Trophoblast cell (in vitro differentiated cells and primary cell): ENCODE data around the gene CD3G.

ENCODE experiments used
- DNase-seq, 2 donors: peaks; one replicate each; pipeline ENCODE4 v3.0.0-alpha.2; 2016
- H2AFZ ChIP-seq: 2 replicates; pipeline ENCODE4 v1.6.1; 2013; ENCODE audit warnings: low read length, moderate library complexity, mild to moderate bottlenecking; ENCODE audit not compliant: insufficient read depth, poor library complexity
- H2AK5ac ChIP-seq: 2 replicates; pipeline ENCODE4 v1.6.1; 2013; ENCODE audit warnings: mild to moderate bottlenecking, low read length
- H2BK120ac ChIP-seq: 2 replicates; pipeline ENCODE4 v1.6.1; 2013; ENCODE audit warnings: low read length, mild to moderate bottlenecking, moderate library complexity; ENCODE audit not compliant: insufficient read depth, poor library complexity
- H2BK12ac ChIP-seq: 2 replicates; pipeline ENCODE4 v1.6.1; 2013; ENCODE audit warnings: mild to moderate bottlenecking, low read length, moderate library complexity
- H2BK5ac ChIP-seq: 2 replicates; pipeline ENCODE4 v1.6.1; 2013; ENCODE audit warnings: low read length, low read depth, moderate library complexity, mild to moderate bottlenecking; ENCODE audit not compliant: poor library complexity
- H3K14ac ChIP-seq: 2 replicates; pipeline ENCODE4 v1.6.1; 2013; ENCODE audit warnings: mild to moderate bottlenecking, low read length
- H3K18ac ChIP-seq: 2 replicates; pipeline ENCODE4 v1.6.1; 2013; ENCODE audit warnings: mild to moderate bottlenecking, low read length
- H3K23ac ChIP-seq: 2 replicates; pipeline ENCODE4 v1.6.1; 2013; ENCODE audit warnings: low read length
- H3K27ac ChIP-seq: 2 replicates; pipeline ENCODE4 v1.5.1; 2013; ENCODE audit warnings: low read depth, mild to moderate bottlenecking, inconsistent platforms, low read length, moderate library complexity
- H3K27me3 ChIP-seq: 2 replicates; pipeline ENCODE4 v1.6.1; 2013; ENCODE audit warnings: inconsistent platforms, mild to moderate bottlenecking, low read length, moderate library complexity; ENCODE audit not compliant: insufficient read depth
- H3K36me3 ChIP-seq, 2 experiments: 1 replicate in 1 of 2; 2 replicates in 1 of 2; pipeline ENCODE4 v1.6.1; 2013; ENCODE audit warnings: low read length in 2 of 2, mild to moderate bottlenecking in 2 of 2, moderate library complexity in 1 of 2; ENCODE audit not compliant: insufficient read depth in 2 of 2, control insufficient read depth in 1 of 2
- H3K4ac ChIP-seq: 2 replicates; pipeline ENCODE4 v1.6.1; 2013; ENCODE audit warnings: low read depth, mild to moderate bottlenecking, low read length, moderate library complexity
- H3K4me1 ChIP-seq, 2 experiments: 1 replicate in 1 of 2; 2 replicates in 1 of 2; pipeline ENCODE4 v1.6.1; 2013; ENCODE audit warnings: low read length in 2 of 2, mild to moderate bottlenecking in 2 of 2, moderate library complexity in 1 of 2; ENCODE audit not compliant: insufficient read depth in 2 of 2, control insufficient read depth in 1 of 2
- H3K4me2 ChIP-seq: 2 replicates; pipeline ENCODE4 v1.6.1; 2013; ENCODE audit warnings: inconsistent platforms, mild to moderate bottlenecking, low read length, moderate library complexity
- H3K4me3 ChIP-seq: 2 replicates; pipeline ENCODE4 v1.5.1; 2013; ENCODE audit warnings: mild to moderate bottlenecking, low read depth, low read length, inconsistent platforms
- H3K79me1 ChIP-seq: one replicate; pipeline ENCODE4 v1.6.1; 2013; ENCODE audit warnings: low read length
- H3K79me2 ChIP-seq: 2 replicates; pipeline ENCODE4 v1.6.1; 2013; ENCODE audit warnings: low read length, mild to moderate bottlenecking; ENCODE audit not compliant: control insufficient read depth, insufficient read depth, poor library complexity
- H3K9ac ChIP-seq: 2 replicates; pipeline ENCODE4 v1.6.1; 2013; ENCODE audit warnings: mild to moderate bottlenecking, low read length
- H3K9me3 ChIP-seq: 2 replicates; pipeline ENCODE4 v1.6.1; 2013; ENCODE audit warnings: low read depth, mild to moderate bottlenecking, control low read depth, inconsistent platforms, low read length; ENCODE audit not compliant: insufficient read depth
- H4K12ac ChIP-seq: 2 replicates; pipeline ENCODE4 v1.6.1; 2013; ENCODE audit warnings: low read depth, mild to moderate bottlenecking, low read length, moderate library complexity
- H4K8ac ChIP-seq: 2 replicates; pipeline ENCODE4 v1.6.1; 2013; ENCODE audit warnings: low read depth, mild to moderate bottlenecking, low read length, moderate library complexity
- H4K91ac ChIP-seq: one replicate; pipeline ENCODE4 v1.6.1; 2013; ENCODE audit warnings: low read depth, mild to moderate bottlenecking, low read length, moderate library complexity
- WGBS: extraction: QIAGEN DNeasy Blood & Tissue Kit; methylation state at CpG from one replicate; pipeline ENCODE4 v1.1.7; 2013; ENCODE audit warnings: missing lambda C conversion rate; ENCODE audit not compliant: insufficient read length, insufficient coverage; ENCODE audit errors: extremely low coverage; 5-methylcytosine and 5-hydroxymethylcytosine counted together

Gene CD3G

DNA sequence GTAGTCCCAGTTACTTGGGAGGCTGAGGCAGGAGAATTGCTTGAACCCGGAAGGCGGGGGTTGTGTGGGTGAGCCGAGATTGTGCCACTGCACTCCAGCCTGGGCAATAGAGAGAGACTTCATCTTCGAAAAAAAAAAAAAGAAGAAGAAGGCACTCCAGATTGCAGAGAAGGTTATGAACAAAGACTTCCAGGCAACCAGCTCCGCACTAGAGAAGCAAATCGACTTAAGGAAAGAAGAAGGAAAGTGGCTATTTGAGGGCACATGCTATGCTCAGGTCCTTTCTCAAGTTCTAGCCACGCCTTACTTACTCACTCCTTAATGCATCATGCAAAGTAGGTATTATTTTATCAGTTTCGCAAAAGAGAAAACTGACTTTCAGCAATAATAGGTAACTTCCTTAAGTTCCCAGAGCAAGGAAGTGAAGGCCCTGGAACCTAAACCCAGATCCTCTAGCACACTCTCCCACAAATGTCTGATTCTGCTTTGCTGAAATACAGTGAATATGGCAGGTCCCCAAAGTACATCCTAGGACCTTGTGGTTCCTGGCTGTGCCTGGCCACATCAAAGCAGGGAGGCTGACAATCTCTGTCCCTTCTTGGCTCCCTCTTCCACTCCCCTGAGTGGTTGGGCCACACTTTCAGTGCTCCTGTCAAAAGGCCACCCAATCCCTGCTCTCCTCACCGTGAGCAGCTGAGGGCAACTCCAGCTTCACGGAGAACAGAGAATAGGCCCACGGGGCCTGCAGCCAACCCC, 25.4 kb upstream of the CD3G start:
- no peak overlapping the region for H3K4me2 ChIP-seq
- WGBS = no CpG with 5 or more reads among the region's 11 CpGs
- no peak overlapping the region for H3K27ac ChIP-seq

DNA sequence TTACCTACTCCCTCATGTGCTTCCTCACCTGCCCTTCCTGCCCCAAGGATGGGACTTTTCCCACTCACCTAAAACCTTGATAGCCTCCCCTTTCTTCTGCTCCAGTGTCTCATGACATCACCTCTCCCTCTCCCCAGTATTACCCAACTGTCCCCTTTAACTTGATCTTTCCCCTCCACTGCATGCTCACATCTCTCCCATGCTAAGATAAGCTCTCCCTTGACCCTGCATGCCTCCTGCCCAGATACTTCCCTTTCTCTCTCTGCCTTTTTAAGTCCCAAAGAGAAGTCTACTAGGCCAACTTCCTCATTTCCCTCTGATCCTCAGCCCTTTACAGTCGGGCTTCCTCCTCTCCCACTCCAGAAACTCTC, 24.8 kb upstream of the CD3G start:
- DNase-seq = peak in 1 of 2 donors; percentile 3
- H2BK120ac ChIP-seq = no peak overlapping the region
- no peaks in the 10 kb centered on the region for H3K27me3 ChIP-seq
- no peak overlapping the region for H2BK5ac ChIP-seq
- H3K18ac ChIP-seq = no peak overlapping the region
- H3K4me3 ChIP-seq = no peak overlapping the region
- H3K27ac ChIP-seq = no peak overlapping the region
- no peak overlapping the region for H2AK5ac ChIP-seq
- no peak overlapping the region for H4K8ac ChIP-seq
- H3K79me2 ChIP-seq = no peaks in the 10 kb centered on the region
- H3K9ac ChIP-seq = no peak overlapping the region
- H2BK12ac ChIP-seq = no peak overlapping the region
- H3K9me3 ChIP-seq = no peaks in the 10 kb centered on the region
- peaks cover 3% of the 10 kb centered on the region in 2 experiments for H3K4me1 ChIP-seq
- no peak overlapping the region for H4K91ac ChIP-seq
- H4K12ac ChIP-seq = no peak overlapping the region
- no peak overlapping the region for H3K23ac ChIP-seq
- no peaks in the 10 kb centered on the region for H3K79me1 ChIP-seq
- WGBS = no CpG with 5 or more reads among the region's 1 CpG
- H3K4ac ChIP-seq = no peak overlapping the region
- H3K14ac ChIP-seq = no peak overlapping the region
- H3K4me2 ChIP-seq = no peak overlapping the region
- no peak overlapping the region for H2AFZ ChIP-seq
- no peaks in the 10 kb centered on the region for H3K36me3 ChIP-seq

More for the DNA sequence above, 25.4 kb upstream of the CD3G start:
- Histone ChIP-seq H3K79me2 (no peaks in the 10 kb centered on the region), H3K4me3 (no peak overlapping the region), H2BK5ac (no peak overlapping the region), H3K4ac (no peak overlapping the region), H4K12ac (no peak overlapping the region), H3K36me3 (no peaks in the 10 kb centered on the region), H4K8ac (no peak overlapping the region), H3K14ac (no peak overlapping the region), H3K4me1 (peaks cover 3% of the 10 kb centered on the region in 2 experiments), H3K9me3 (peaks cover under 1% of the 10 kb centered on the region), H2BK120ac (no peak overlapping the region), H2AK5ac (no peak overlapping the region), H3K18ac (no peak overlapping the region), H3K9ac (no peak overlapping the region), H4K91ac (no peak overlapping the region), H3K27me3 (no peaks in the 10 kb centered on the region), H3K23ac (no peak overlapping the region), H2AFZ (no peak overlapping the region), H3K79me1 (no peaks in the 10 kb centered on the region), H2BK12ac (no peak overlapping the region)
- peak in 1 of 2 donors; percentile 1 for DNase-seq

DNA sequence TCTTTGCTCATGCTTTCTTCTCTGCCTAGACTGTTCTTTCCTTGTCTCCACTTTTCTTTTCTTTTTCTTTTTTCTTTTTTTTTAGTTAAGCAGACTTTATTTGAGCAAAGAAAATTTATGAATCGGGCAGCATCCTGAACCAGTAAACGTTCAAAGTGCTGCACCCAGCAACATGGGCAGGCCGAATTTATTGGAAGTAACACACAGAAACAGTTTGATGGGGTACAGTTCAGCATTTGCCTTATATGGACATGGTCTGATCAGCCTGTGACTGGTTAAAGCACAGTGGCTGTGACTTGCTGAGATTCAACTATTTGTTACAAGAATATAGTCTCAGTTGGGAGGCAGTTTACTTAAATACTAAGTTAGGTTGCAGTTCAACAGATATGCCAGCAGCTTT, 23.6 kb upstream of the CD3G start:
- H3K4ac ChIP-seq = no peak overlapping the region

DNA sequence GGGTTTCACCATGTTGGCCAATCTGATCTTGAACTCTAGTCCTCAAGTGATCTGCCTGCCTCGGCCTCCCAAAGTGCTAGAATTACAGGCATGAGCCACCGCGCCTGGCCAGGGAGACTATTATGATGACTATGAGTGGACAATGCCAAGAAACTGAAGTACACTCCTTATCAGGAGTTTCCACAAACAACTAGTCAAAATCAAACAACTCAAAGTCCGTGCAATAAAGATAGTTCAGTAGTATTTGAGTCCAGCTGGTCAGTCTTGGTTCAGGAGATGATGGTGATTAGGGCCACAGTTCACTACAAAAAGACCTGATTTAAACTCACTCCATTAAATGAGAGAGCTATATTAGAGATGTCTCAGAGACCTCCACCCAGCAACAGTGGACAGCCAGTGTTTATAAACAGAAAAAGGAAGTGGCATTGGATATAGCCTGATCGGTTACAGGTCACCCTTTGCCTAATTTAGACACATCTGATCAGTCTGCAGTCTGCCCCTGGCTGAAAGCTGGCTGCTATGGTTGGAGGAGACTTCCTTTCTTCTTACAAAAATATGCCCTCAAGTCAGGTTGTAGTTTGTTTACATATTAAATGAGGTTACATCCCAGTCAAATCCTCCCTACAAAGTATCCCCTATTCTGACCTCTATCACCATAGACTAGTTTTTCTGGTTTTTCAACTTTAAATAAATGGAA, 22.6 kb upstream of the CD3G start:
- H4K8ac ChIP-seq = no peak overlapping the region
- no peak overlapping the region for H4K91ac ChIP-seq
- no peak overlapping the region for H2BK12ac ChIP-seq
- H2AFZ ChIP-seq = no peak overlapping the region
- no peaks in the 10 kb centered on the region for H3K79me2 ChIP-seq
- H3K36me3 ChIP-seq = no peaks in the 10 kb centered on the region
- no peak overlapping the region for H3K23ac ChIP-seq
- no peak overlapping the region for H3K14ac ChIP-seq
- H3K4me2 ChIP-seq = no peak overlapping the region
- H3K4ac ChIP-seq = no peak overlapping the region
- peaks cover 0 to 3% of the 10 kb centered on the region in 2 experiments for H3K4me1 ChIP-seq
- H3K27ac ChIP-seq = no peak overlapping the region
- H2BK5ac ChIP-seq = no peak overlapping the region
- no peaks in the 10 kb centered on the region for H3K79me1 ChIP-seq
- no peak for DNase-seq
- H2AK5ac ChIP-seq = no peak overlapping the region
- no peak overlapping the region for H3K18ac ChIP-seq
- WGBS = no CpG with 5 or more reads among the region's 5 CpGs
- no peak overlapping the region for H3K9ac ChIP-seq
- H2BK120ac ChIP-seq = no peak overlapping the region
- no peaks in the 10 kb centered on the region for H3K9me3 ChIP-seq
- no peak overlapping the region for H3K4me3 ChIP-seq
- H3K27me3 ChIP-seq = no peaks in the 10 kb centered on the region
- H4K12ac ChIP-seq = no peak overlapping the region

More for the DNA sequence above, 23.6 kb upstream of the CD3G start:
- Histone ChIP-seq H2AFZ (no peak overlapping the region), H3K27ac (no peak overlapping the region), H3K14ac (no peak overlapping the region), H2BK5ac (no peak overlapping the region), H3K27me3 (no peaks in the 10 kb centered on the region), H3K4me2 (no peak overlapping the region), H4K12ac (no peak overlapping the region), H4K91ac (no peak overlapping the region), H3K79me1 (no peaks in the 10 kb centered on the region), H3K9ac (no peak overlapping the region), H2BK12ac (no peak overlapping the region), H3K9me3 (no peaks in the 10 kb centered on the region), H2BK120ac (no peak overlapping the region), H3K4me1 (peaks cover 0 to 3% of the 10 kb centered on the region in 2 experiments), H3K36me3 (no peaks in the 10 kb centered on the region), H3K18ac (no peak overlapping the region), H3K79me2 (no peaks in the 10 kb centered on the region), H2AK5ac (no peak overlapping the region), H3K23ac (no peak overlapping the region), H4K8ac (no peak overlapping the region), H3K4me3 (no peak overlapping the region)
- WGBS = no CpG with 5 or more reads among the region's 3 CpGs
- DNase-seq = no peak
